NCI-H2196 treated with DMSO at 0.1 percent for 48 hours (cell line): ENCODE results near the gene PTPA.

ENCODE experiments used
- DNase-seq: peaks from one replicate; lab custom pipeline; 2025; ENCODE audit not compliant: unreplicated experiment; lab: John Stamatoyannopoulos, UW

The PTPA gene

GRCh38 chr9:129110740-129111527 is at the start of gene PTPA, which contains the start of gene CRAT:
TSS of gene PTPA (plus strand) at chr9:129111415. CDS start at chr9:129111601, 186 bp downstream.
TSS of gene CRAT (minus strand) at chr9:129110793. CDS start at chr9:129110509, 284 bp downstream.
- peak; percentile 71 for DNase-seq

GRCh38 chr9:129063061-129063460 is 48.2 kb upstream of the PTPA start:
- DNase-seq = no peak

- no peak for DNase-seq
Measured at GRCh38 chr9:129064499-129064908, 46.7 kb upstream of the PTPA start.

GRCh38 chr9:129068110-129068509 is 43.1 kb upstream of the PTPA start:
- DNase-seq = no peak

GRCh38 chr9:129068990-129069861 is 42.0 kb upstream of the PTPA start:
- DNase-seq = no peak

- no peak for DNase-seq
Measured at GRCh38 chr9:129069862-129070641, 41.2 kb upstream of the PTPA start.

- DNase-seq = no peak
Measured at GRCh38 chr9:129070696-129071525, 40.3 kb upstream of the PTPA start.

GRCh38 chr9:129071526-129072126 is 39.6 kb upstream of the PTPA start:
- no peak for DNase-seq

GRCh38 chr9:129072171-129072570 is 39.0 kb upstream of the PTPA start:
- no peak for DNase-seq

- DNase-seq = no peak
Measured at GRCh38 chr9:129073404-129073803, 37.8 kb upstream of the PTPA start.

- no peak for DNase-seq
Measured at GRCh38 chr9:129074106-129074505, 37.1 kb upstream of the PTPA start.

- DNase-seq = no peak
Measured at GRCh38 chr9:129075996-129076639, 35.1 kb upstream of the PTPA start.

GRCh38 chr9:129076640-129077037 is 34.6 kb upstream of the PTPA start:
- DNase-seq = no peak

- no peak for DNase-seq
Measured at GRCh38 chr9:129077236-129077635, 34.0 kb upstream of the PTPA start.

- DNase-seq = no peak
Measured at GRCh38 chr9:129078691-129079503, 32.3 kb upstream of the PTPA start.

GRCh38 chr9:129079829-129080228 is 31.4 kb upstream of the PTPA start:
- DNase-seq = no peak

- DNase-seq = no peak
Measured at GRCh38 chr9:129080298-129080600, 31.0 kb upstream of the PTPA start.

- DNase-seq = peak; percentile 98
Measured at GRCh38 chr9:129080601-129081387, 30.4 kb upstream of the PTPA start, which contains the start of gene DOLPP1. TSS of gene DOLPP1 (plus strand) at chr9:129081111. CDS start at chr9:129081132, 21 bp downstream.
